Neural progenitor cell (in vitro differentiated cells): ENCODE results near the gene TOM1. TPM values are rescaled to one million over a fixed set of nuclear protein-coding genes. Genes with fewer than 3 reads are reported as not detected.

ENCODE experiments used
- DNase-seq: peaks from one replicate; pipeline ENCODE4 v3.0.0-alpha.2; 2016; ENCODE audit warnings: low spot score
- H2AFZ ChIP-seq: fragments of 200-600 bp; sonication (generic); replicated peaks from 2 replicates; pipeline ENCODE4 v1.6.1; 2016; ENCODE audit warnings: antibody characterized with exemption
- H3F3A ChIP-seq: fragments of 200-600 bp; sonication (generic); 2 replicates; pipeline ENCODE4 v1.6.1; 2016; ENCODE audit warnings: antibody characterized with exemption, low read depth
- H3K27ac ChIP-seq: fragments of 200-600 bp; sonication (generic); 2 replicates; pipeline ENCODE4 v1.5.1; 2016; ENCODE audit warnings: mild to moderate bottlenecking
- H3K27me3 ChIP-seq: fragments of 200-600 bp; sonication (generic); 2 replicates; pipeline ENCODE4 v1.6.1; 2016; ENCODE audit warnings: mild to moderate bottlenecking, moderate library complexity
- H3K36me3 ChIP-seq: fragments of 200-600 bp; sonication (generic); 2 replicates; pipeline ENCODE4 v1.5.1; 2016
- H3K4me1 ChIP-seq: fragments of 200-600 bp; sonication (generic); 2 replicates; pipeline ENCODE4 v1.6.1; 2016; ENCODE audit warnings: mixed run types
- H3K4me2 ChIP-seq: fragments of 200-600 bp; sonication (generic); 2 replicates; pipeline ENCODE4 v1.6.1; 2016
- H3K4me3 ChIP-seq: fragments of 200-600 bp; sonication (generic); 2 replicates; pipeline ENCODE4 v1.5.1; 2016
- H3K79me2 ChIP-seq: fragments of 200-600 bp; sonication (generic); 2 replicates; pipeline ENCODE4 v1.6.1; 2016; ENCODE audit warnings: low read depth
- H3K9ac ChIP-seq: fragments of 200-600 bp; sonication (generic); 2 replicates; pipeline ENCODE4 v1.6.1; 2016
- H3K9me3 ChIP-seq: fragments of 200-600 bp; sonication (generic); 2 replicates; pipeline ENCODE4 v1.5.1; 2016; ENCODE audit warnings: low read depth
- H4K20me1 ChIP-seq: fragments of 200-600 bp; sonication (generic); 2 replicates; pipeline ENCODE4 v1.6.1; 2016; ENCODE audit warnings: low read depth
- H3K27ac Mint-ChIP-seq: 3 replicates; pipeline ENCODE4 v1.8.0; 2021; ENCODE audit warnings: mixed read lengths
- H3K27me3 Mint-ChIP-seq: 2 replicates; pipeline ENCODE4 v1.8.0; 2022; ENCODE audit warnings: low read depth, mild to moderate bottlenecking, inconsistent platforms, moderate library complexity, mixed read lengths; ENCODE audit not compliant: insufficient read depth
- H3K36me3 Mint-ChIP-seq: 3 replicates; pipeline ENCODE4 v1.8.0; 2021; ENCODE audit warnings: mixed read lengths
- H3K4me1 Mint-ChIP-seq: 3 replicates; pipeline ENCODE4 v1.8.0; 2021; ENCODE audit warnings: mixed read lengths
- H3K4me3 Mint-ChIP-seq: 3 replicates; pipeline ENCODE4 v1.8.0; 2021; ENCODE audit warnings: mild to moderate bottlenecking, moderate library complexity, mixed read lengths
- H3K9me3 Mint-ChIP-seq: 3 replicates; pipeline ENCODE4 v1.8.0; 2020; ENCODE audit warnings: mixed read lengths
- CTCF ChIP-seq: fragments of 200-600 bp; sonication (generic); IDR thresholded peaks from 2 replicates; pipeline ENCODE4 v1.5.1; 2017; ENCODE audit warnings: antibody characterized with exemption, mild to moderate bottlenecking
- EZH2 ChIP-seq: fragments of 200-600 bp; sonication (generic); IDR thresholded peaks from 2 replicates; pipeline ENCODE4 v1.6.1; 2017; ENCODE audit warnings: antibody characterized with exemption, mild to moderate bottlenecking, moderate library complexity
- EZH2phosphoT487 ChIP-seq: fragments of 200-600 bp; sonication (generic); IDR thresholded peaks from 2 replicates; pipeline ENCODE4 v1.6.1; 2017; ENCODE audit warnings: antibody characterized with exemption
- total RNA-seq: library from RNA; depleted of rRNA; stranded (reverse); fragments of >200 nt; gene quantifications from 2 replicates; pipeline ENCODE4 v1.2.3, GENCODE V29; 2015; ENCODE audit warnings: low replicate concordance

The TOM1 gene
- total RNA-seq, 1 donor from 2014 or later: 28.6 TPM

DNA sequence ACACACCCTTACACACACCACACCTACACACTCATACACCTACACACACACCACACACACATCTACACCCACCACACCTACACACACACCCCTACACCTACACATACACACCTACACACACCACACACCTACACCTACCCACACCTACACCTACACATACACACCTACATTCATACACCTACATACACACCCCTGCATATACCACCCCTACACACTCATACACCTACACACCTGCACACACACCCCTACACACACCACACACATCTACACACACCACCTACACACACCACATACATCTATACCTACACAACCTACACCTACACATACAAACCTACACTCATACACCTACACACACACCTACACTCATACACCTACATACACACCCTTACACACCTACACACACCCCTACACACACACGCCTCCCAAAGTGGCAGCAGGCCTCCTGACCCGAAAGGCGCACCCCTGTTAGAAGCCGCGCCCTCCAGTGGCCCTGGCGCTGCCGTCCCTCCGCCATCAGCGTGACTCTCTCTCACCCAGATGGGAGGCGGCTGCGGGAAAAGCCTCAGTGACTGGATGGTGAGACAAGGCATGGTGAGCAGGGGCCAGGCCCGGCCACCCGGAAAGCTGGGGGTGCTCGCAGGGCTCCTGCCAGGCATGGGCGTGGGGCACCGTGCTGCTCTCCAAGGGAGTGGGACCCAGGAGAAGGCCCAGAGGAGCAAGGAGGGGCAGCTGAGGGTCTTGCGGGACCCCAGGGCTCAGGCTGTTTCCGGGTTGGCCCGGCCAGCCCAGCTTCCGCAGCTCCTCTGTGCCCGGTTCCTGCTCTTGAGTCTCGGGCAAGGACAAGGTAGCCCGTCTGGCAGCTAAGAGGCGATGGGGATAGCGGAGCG lies 44.2 kb downstream of the TOM1 start:
- Histone ChIP-seq H3K4me1 (no peaks in the 10 kb centered on the region), H4K20me1 (no peaks in the 10 kb centered on the region), H3K79me2 (no peaks in the 10 kb centered on the region), H3K9me3 (no peaks in the 10 kb centered on the region), H3K27me3 (no peaks in the 10 kb centered on the region), H2AFZ (no peak overlapping the region), H3K4me2 (no peak overlapping the region), H3K9ac (no peak overlapping the region), H3K4me3 (no peak overlapping the region), H3F3A (no peaks in the 10 kb centered on the region), H3K36me3 (no peaks in the 10 kb centered on the region), H3K27ac (no peak overlapping the region)
- H3K9me3 Mint-ChIP-seq: no peaks in the 10 kb centered on the region
- H3K36me3 Mint-ChIP-seq: peaks cover 7% of the 10 kb centered on the region
- H3K27me3 Mint-ChIP-seq: no peaks in the 10 kb centered on the region
- no peak overlapping the region for H3K27ac Mint-ChIP-seq
- no peak for TF ChIP-seq EZH2phosphoT487
- TF ChIP-seq CTCF: no peak
- TF ChIP-seq EZH2: no peak
- no peaks in the 10 kb centered on the region for H3K4me1 Mint-ChIP-seq
- no peak overlapping the region for H3K4me3 Mint-ChIP-seq
- no peak for DNase-seq

- Mint-ChIP-seq H3K9me3 (no peaks in the 10 kb centered on the region), H3K4me3 (no peak overlapping the region), H3K27ac (no peak overlapping the region), H3K4me1 (peaks cover 4% of the 10 kb centered on the region), H3K36me3 (peaks cover 3% of the 10 kb centered on the region), H3K27me3 (no peaks in the 10 kb centered on the region)
- Histone ChIP-seq H3K4me1 (peaks cover 7% of the 10 kb centered on the region), H3K4me3 (no peak overlapping the region), H3F3A (peaks cover 7% of the 10 kb centered on the region), H3K9me3 (no peaks in the 10 kb centered on the region), H3K79me2 (no peaks in the 10 kb centered on the region), H3K36me3 (no peaks in the 10 kb centered on the region), H3K4me2 (no peak overlapping the region), H4K20me1 (no peaks in the 10 kb centered on the region), H3K27me3 (no peaks in the 10 kb centered on the region), H3K27ac (no peak overlapping the region), H3K9ac (no peak overlapping the region), H2AFZ (no peak overlapping the region)
- no peak for TF ChIP-seq EZH2
- no peak for TF ChIP-seq CTCF
- no peak for TF ChIP-seq EZH2phosphoT487
- no peak for DNase-seq
Observed at GRCh38 chr22:35344956-35345690, 45.4 kb downstream of the TOM1 start.

GRCh38 chr22:35345808-35346505 lies 46.3 kb downstream of the TOM1 start:
- Histone ChIP-seq H3K79me2 (no peaks in the 10 kb centered on the region), H3K9ac (no peak overlapping the region), H3F3A (peaks cover 13% of the 10 kb centered on the region), H3K4me3 (no peak overlapping the region), H3K27me3 (no peaks in the 10 kb centered on the region), H3K9me3 (no peaks in the 10 kb centered on the region), H3K36me3 (no peaks in the 10 kb centered on the region), H3K4me1 (peaks cover 10% of the 10 kb centered on the region), H2AFZ (no peak overlapping the region), H3K4me2 (no peak overlapping the region), H3K27ac (no peak overlapping the region), H4K20me1 (no peaks in the 10 kb centered on the region)
- TF ChIP-seq EZH2: no peak
- no peak for TF ChIP-seq CTCF
- no peak for TF ChIP-seq EZH2phosphoT487
- Mint-ChIP-seq H3K27ac (no peak overlapping the region), H3K4me1 (peaks cover 10% of the 10 kb centered on the region), H3K9me3 (no peaks in the 10 kb centered on the region), H3K36me3 (peaks cover under 1% of the 10 kb centered on the region), H3K27me3 (no peaks in the 10 kb centered on the region), H3K4me3 (no peak overlapping the region)
- no peak for DNase-seq
